SK-N-MC (cell line): ENCODE data around the gene RCC1.
"Not testable (repeated sequence)": the region's sequence is repeated elsewhere in the genome, so short reads cannot be mapped to it uniquely, and the experiment has no call there.

ENCODE experiments used
- DNase-seq: peaks from one replicate; pipeline ENCODE4 v3.0.0-alpha.2; 2011; ENCODE audit warnings: low read depth, low spot score
- H3K27ac ChIP-seq: fragments of 200-600 bp; sonication (generic); 2 replicates; pipeline ENCODE4 v1.5.1; 2016; ENCODE audit warnings: mixed run types
- H3K36me3 ChIP-seq: fragments of 200-600 bp; sonication (generic); 2 replicates; pipeline ENCODE4 v1.6.1; 2017; ENCODE audit warnings: antibody characterized with exemption, low read length, mixed read lengths; ENCODE audit not compliant: insufficient read depth
- H3K4me3 ChIP-seq: fragments of 200-600 bp; sonication (generic); 2 replicates; pipeline ENCODE4 v1.5.1; 2016
- H3K9ac ChIP-seq: fragments of 200-600 bp; sonication (generic); 2 replicates; pipeline ENCODE4 v1.8.0; 2017; ENCODE audit warnings: mixed run types, mixed read lengths; ENCODE audit not compliant: insufficient read length
- H3K9me3 ChIP-seq: fragments of 200-600 bp; sonication (generic); 2 replicates; pipeline ENCODE4 v1.6.1; 2017; ENCODE audit warnings: low read depth, mild to moderate bottlenecking, antibody characterized with exemption, low read length, moderate library complexity, mixed read lengths
- EZH2 ChIP-seq: fragments of 200-600 bp; sonication (generic); IDR thresholded peaks from one replicate; pipeline ENCODE4 v1.6.1; 2017; ENCODE audit warnings: antibody characterized with exemption
- FOXP2 ChIP-seq: optimal IDR thresholded peaks from 2 replicates; pipeline ENCODE3; 2011; ENCODE audit warnings: mild to moderate bottlenecking, moderate library complexity; ENCODE audit not compliant: insufficient read depth; ENCODE audit errors: extremely low read length, control extremely low read depth
- POLR2AphosphoS5 ChIP-seq: IDR thresholded peaks from 2 replicates; pipeline ENCODE4 v1.6.1; 2012; ENCODE audit warnings: mild to moderate bottlenecking, low read depth, low read length, borderline replicate concordance

The RCC1 gene

DNA sequence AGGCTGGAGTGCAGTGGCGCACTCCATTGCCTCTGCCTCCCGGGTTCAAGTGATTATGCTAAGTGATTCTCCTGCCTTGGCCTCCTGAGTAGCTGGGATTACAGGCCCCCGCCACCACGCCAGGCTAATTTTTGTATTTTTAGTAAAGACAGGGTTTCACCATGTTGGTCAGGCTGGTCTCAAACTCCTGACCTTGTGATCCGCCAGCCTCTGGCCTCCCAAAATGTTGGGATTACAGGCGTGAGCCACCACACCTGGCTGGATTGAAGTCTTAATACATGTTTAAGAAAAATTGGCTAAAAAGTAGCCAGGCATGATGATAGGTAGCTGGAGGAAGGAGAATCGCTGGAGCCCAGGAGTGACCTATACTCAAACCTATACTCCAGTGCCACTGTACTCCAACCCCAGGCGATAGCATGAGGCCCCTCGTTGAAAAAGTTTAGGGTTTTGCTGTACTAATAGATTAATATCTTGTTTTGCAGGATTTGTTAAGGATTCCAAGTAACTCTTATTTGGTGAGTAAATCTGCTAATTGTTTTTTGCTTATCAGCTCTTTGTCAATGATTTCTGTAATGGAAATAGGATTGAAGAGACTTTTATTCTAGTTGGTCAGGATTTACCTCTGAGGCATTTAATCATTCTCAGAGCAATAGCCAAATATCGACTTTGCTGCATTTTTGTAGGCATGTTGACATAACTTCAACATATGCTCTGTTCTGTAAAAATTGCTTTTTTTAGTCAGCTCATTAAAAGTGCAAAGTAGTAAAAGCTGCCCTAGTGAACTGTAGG lies 2.0 kb downstream of the RCC1 start:
- no peak for DNase-seq
- peak; percentile 23 for TF ChIP-seq POLR2AphosphoS5
- TF ChIP-seq FOXP2: no peak
- no peak for TF ChIP-seq EZH2
- Histone ChIP-seq H3K4me3 (peak overlapping the region; percentile 89), H3K9ac (peak overlapping the region; percentile 100), H3K9me3 (no peaks in the 10 kb centered on the region), H3K36me3 (peaks cover 68% of the 10 kb centered on the region), H3K27ac (peak overlapping the region; percentile 100)

DNA sequence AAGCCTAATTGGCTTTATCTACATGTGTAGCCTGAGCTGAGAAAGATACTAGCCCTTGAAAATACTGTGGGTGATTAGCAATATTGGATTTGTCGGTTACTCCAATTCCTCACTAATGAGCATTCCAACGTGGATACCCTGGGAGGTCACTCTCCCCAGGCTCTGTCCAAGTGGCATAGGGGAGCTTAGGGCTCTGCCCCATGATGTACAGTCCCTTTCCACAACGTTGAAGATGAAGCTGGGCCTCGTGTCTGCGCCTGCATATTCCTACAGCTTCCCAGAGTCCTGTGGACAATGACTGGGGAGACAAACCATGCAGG lies 2.6 kb downstream of the RCC1 start:
- H3K9ac ChIP-seq: peak overlapping the region; percentile 100
- peaks cover 73% of the 10 kb centered on the region for H3K36me3 ChIP-seq
- H3K9me3 ChIP-seq: no peaks in the 10 kb centered on the region
- peak overlapping the region; percentile 100 for H3K27ac ChIP-seq
- DNase-seq: no peak
- peak overlapping the region; percentile 89 for H3K4me3 ChIP-seq
- TF ChIP-seq EZH2 (no peak), FOXP2 (no peak), POLR2AphosphoS5 (peak; percentile 66; the same call in 1 of the 2 replicates)

DNA sequence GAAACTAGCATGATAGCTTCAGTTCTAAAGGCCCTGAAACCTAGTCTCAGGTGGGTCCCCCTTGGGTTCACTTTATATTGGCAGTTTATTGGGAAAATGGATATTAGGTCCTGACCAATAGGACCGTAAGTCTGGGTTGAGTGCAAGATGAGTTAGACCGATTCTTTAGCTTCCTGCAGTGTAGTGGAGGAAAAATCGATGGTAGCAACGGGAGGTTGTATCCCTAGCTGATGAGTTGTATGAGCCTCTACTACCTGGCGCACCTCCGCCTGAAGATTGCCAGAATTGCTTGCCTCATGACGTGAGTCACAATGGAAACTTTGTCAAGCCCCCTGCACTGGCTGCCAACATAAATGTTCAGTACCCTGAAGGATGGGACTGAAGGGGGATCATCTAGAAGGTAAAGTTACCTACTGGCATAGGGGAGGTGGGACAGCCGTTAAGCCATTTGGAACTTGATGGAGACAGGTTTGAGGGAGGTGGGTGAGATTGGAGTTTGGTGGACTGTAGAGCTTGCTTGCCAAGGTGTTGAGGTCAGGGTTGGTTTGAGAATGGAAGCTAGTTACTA lies 3.9 kb downstream of the RCC1 start:
- DNase-seq: no peak

DNA sequence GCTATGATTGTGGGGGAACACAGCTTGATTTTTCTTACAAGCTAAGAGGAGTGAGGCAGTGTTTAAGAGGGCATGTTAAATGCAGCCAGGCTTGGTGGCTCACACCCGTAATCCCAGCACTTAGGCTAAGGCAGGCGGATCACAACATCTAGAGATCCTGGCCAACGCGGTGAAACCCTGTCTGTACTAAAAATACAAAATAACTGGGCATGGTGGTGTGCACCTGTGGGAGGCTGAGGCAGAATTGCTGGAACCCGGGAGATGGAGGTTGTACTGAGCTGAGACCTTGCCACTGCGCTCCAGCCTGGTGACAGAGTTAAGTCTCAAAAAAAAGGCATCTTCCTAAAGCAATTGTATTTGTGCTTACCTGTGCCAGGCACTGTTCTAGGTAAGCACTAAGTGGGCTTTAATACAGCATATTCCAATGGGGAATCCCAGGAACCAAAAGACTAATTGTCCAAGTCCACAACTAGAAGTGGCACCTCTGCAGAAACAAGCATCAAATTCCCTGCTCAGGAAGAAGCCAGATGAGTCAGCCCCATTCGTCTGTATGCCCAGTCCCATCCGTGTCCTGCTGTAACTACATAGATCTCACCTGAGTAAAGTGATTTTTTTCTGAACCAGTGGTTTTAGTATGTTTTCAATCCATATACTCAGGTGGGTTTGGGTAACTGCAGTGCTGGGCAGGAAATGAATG lies 4.6 kb downstream of the RCC1 start:
- peak overlapping the region; percentile 89 for H3K4me3 ChIP-seq
- no peak for DNase-seq
- H3K36me3 ChIP-seq: peaks cover 78% of the 10 kb centered on the region

More for the DNA sequence above, 3.9 kb downstream of the RCC1 start:
- Histone ChIP-seq H3K36me3 (peaks cover 78% of the 10 kb centered on the region), H3K9ac (peak overlapping the region; percentile 100), H3K9me3 (no peaks in the 10 kb centered on the region), H3K4me3 (peak overlapping the region; percentile 89), H3K27ac (peak overlapping the region; percentile 100)
- TF ChIP-seq FOXP2 (no peak), POLR2AphosphoS5 (peak; percentile 69), EZH2 (no peak)

DNA sequence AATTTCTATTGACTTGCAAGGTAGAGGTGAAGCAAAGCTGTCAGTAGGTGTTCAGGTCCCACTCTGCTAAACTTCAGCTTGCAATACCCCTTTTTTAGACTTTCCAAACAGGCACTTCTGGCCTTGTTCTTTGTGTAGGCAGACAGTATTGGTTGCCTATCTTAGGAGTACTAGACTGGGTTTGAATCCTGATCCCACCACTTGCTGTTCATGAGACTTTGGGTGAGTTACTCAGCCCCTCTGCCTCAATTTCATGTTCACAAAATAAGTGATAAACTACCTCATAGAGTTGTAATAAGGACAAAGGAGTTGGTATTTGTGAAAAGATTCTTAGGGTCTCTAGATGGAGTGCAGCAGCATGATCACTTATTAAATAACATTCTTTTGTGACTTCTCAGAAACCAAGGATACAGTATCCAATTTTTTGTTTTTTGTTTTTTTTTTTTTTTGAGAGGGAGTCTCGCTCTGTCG lies 5.2 kb downstream of the RCC1 start:
- TF ChIP-seq POLR2AphosphoS5 (peak; percentile 69), EZH2 (no peak), FOXP2 (no peak)
- H3K4me3 ChIP-seq: peak overlapping the region; percentile 89
- peak overlapping the region; percentile 100 for H3K9ac ChIP-seq
- H3K36me3 ChIP-seq: peaks cover 78% of the 10 kb centered on the region
- no peak for DNase-seq
- peak overlapping the region; percentile 100 for H3K27ac ChIP-seq
- no peaks in the 10 kb centered on the region for H3K9me3 ChIP-seq

More for the DNA sequence above, 4.6 kb downstream of the RCC1 start:
- peak overlapping the region; percentile 100 for H3K27ac ChIP-seq
- TF ChIP-seq EZH2 (no peak), FOXP2 (no peak), POLR2AphosphoS5 (no peak; the same call in 1 of the 2 replicates)
- no peaks in the 10 kb centered on the region for H3K9me3 ChIP-seq
- H3K9ac ChIP-seq: peak overlapping the region; percentile 100

DNA sequence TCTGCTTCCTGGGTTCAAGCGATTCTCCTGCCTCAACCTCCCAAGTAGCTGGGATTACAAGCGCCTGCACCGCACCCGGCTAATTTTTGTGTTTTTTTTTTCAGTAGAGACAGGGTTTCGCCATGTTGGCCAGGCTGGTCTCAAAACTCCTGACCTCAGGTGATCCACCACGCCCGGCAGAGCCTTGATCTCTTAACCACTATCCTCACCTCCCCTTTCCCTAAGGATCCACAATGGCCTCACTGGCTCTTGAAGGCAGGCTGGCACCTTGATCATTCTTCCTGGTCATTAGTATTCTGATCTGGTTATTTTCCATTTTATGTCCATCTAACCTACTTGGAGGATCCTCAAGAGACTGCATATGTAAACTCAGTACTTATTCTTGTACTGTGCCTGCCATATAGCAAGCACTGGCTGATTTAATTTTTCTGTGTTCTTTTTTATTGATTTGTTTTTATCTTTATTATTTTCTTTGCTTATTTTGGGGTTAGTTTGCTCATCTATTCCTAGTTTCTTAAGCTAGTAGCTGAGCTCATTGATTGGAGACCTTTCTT lies 6.3 kb downstream of the RCC1 start:
- DNase-seq: no peak
- no peaks in the 10 kb centered on the region for H3K9me3 ChIP-seq
- peaks cover 68% of the 10 kb centered on the region for H3K36me3 ChIP-seq
- peak; percentile 46; the same call in 1 of the 2 replicates for TF ChIP-seq POLR2AphosphoS5
- no peak for TF ChIP-seq FOXP2
- peak overlapping the region; percentile 4 for H3K9ac ChIP-seq
- peak overlapping the region; percentile 88 for H3K27ac ChIP-seq
- peak overlapping the region; percentile 41 for H3K4me3 ChIP-seq

DNA sequence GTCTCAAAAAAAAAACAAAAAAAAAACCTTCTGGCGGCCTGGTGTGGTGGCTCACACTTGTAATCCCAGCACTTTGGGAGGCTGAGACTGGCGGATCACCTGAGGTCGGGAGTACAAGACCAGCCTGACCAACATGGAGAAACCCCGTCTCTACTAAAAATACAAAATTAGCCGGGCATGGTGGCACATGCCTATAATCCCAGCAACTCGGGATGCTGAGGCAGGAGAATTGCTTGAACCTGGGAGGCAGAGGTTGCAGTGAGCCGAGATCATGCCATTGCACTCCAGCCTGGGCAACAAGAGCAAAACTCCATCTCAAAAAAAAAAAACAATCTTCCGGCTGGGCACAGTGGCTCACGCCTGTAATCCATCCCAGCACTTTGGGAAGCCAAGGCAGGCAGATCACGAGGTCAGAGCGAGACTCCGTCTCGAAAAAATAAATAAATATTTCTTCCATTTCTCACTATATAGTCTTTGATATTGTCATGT lies 8.6 kb downstream of the RCC1 start:
- H3K27ac ChIP-seq: peak overlapping the region; percentile 69
- H3K36me3 ChIP-seq: peaks cover 44% of the 10 kb centered on the region
- not testable (repeated sequence) for DNase-seq, H3K9me3 ChIP-seq, H3K4me3 ChIP-seq, H3K9ac ChIP-seq

DNA sequence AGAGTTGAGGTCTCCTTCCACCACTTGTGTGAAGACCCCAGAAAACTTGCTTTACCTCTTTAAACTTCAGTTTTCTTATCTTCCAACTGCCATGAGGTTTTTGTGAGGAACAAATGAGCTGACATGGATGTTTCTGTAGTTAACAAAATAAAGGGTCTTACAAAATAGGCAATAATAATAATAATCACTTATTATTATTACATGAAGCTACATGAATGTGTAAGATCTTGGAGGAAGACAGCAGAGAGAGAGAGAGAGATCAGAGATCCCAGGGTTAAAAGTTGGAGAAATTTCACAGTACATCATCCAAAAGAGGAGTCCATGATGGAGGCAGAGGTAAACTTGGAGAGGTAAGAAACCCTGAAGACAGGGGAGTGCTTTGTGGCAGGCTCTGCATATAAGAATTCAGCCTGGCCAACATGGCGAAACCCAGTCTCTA lies 10.7 kb downstream of the RCC1 start:
- H3K36me3 ChIP-seq: peaks cover 24% of the 10 kb centered on the region
- TF ChIP-seq EZH2: no peak
- no peak for TF ChIP-seq POLR2AphosphoS5
- no peak for TF ChIP-seq FOXP2
- H3K9ac ChIP-seq: no peak overlapping the region
- H3K27ac ChIP-seq: peak overlapping the region; percentile 97
- H3K9me3 ChIP-seq: no peaks in the 10 kb centered on the region
- DNase-seq: no peak
- H3K4me3 ChIP-seq: no peak overlapping the region
